GM12874 (cell line): ENCODE data around the gene DMD.

Experiments used
- CTCF ChIP-seq: IDR thresholded peaks from 2 replicates; pipeline ENCODE4 v1.5.1; 2011; ENCODE audit warnings: low read depth, mild to moderate bottlenecking, control low read depth, low read length, moderate library complexity; ENCODE audit not compliant: insufficient read depth

Gene DMD

DNA sequence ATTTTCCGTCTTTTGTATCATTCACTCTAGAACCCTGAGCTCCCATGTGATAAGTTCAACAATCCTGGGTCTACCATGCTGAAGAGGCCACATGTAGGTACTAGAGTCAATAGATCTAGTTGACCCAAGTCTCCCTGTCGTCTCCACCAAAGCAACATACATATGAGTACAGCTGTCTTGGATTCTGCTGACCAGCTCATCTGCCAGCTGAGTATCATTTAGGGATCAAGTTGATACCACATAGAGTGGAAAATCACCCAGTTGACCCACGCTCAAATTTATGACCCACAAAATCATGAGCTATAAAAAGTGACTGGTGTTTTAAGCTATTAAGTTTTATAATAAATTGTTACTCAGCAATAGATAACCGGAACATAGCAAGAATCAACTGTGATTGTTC, 61.8 kb downstream of the DMD start:
- no peak for TF ChIP-seq CTCF

GRCh38 chrX:33149085-33149484, 62.3 kb downstream of the DMD start:
- TF ChIP-seq CTCF = no peak

DNA sequence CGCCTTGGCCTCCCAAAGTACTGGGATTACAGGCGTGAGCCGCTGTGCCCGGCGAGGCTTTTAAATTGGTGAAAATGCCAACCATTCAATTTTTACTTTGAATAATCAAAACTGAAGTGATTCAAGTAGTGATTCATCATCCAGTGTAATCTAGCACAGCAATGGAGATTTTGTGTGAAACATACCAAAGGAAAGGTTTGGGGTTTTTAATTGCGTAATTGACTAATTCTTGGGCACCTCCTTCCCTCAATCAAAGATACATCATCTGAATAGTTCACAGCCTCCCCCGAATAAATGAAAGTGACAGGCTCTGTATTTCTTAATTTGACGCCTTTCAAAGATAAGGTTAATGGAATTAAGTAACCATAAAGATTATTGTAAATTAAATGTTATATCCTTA, 69.0 kb downstream of the DMD start:
- no peak for TF ChIP-seq CTCF

DNA sequence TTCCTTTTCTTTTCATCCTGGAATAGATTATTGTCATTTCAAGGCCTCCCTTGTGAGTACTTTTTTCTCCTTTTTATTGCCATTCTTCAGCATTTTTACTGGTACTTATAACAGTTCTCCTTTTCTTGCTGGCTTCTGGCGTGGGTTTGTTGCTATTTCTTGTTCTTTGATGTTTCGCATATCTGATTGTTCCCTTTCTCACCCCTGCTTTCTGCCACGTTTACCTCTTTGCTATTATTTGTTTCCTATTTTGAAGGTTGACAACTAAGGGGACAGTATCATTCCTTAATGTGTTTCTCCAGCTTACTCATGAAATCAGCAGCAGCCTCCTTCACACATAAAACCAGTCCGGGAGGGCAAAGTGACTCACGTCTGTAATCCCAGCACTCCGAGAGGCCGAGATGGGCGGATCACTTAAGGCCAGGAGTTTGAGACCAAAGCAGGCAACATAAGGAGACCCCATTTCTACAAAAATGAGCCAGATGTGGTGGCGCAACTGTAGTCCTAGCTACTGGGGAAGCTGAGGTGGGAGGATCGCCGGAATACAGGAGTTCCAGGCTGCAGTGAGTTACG, 72.6 kb downstream of the DMD start:
- no peak for TF ChIP-seq CTCF

DNA sequence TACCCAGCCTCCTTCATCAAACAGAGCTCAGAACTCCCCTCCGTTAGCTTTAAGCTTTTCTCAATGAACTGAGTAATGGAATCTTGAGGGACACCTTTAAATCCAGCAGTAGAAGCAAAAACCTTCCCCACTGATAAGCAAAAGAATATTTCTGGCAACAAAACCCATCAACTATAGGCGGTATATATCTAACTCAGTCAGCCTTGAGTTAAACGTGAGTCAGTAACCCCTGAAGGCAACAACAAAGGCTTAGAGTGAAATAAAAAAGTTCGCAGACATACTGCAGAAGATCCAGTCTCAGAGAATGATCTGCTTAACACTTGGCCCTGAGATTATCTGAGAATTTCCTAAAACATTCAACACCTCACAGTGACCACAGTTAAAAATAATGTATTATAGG, 77.2 kb downstream of the DMD start:
- TF ChIP-seq CTCF = no peak

- no peak for TF ChIP-seq CTCF
Measured at GRCh38 chrX:33133320-33133719, 78.0 kb downstream of the DMD start.

GRCh38 chrX:33132569-33132968, 78.8 kb downstream of the DMD start:
- TF ChIP-seq CTCF = no peak

DNA sequence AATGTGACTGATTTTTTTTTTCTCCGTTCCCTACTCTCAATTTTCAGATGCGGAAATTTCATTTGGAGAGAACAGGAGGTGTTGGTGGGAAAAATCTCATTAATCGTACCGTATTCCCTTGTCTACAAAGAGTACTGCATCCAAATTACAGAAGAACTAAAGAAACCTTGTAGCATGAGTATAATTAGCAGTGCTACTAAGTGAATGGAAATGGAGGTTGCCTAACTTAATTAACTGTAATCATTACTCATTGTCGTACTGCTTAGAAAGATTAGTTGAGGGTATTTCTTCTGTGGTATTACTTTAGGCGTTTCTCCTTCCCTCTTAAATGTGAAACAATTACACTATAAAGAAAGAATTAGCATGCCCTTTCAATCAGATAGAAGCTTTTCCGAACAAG, 81.7 kb downstream of the DMD start:
- TF ChIP-seq CTCF = no peak
